HG03460 (cell line): Measurements from ENCODE around the gene PGC.

Experiments
- ATAC-seq: cut with Tn5 transposase; IDR thresholded peaks from one replicate; pipeline ENCODE4 v1.9.1; 2021; ENCODE audit not compliant: unreplicated experiment

The PGC gene

GRCh38 chr6:41732591-41733359 lies 14.4 kb downstream of the PGC start:
- peak; percentile 35 for ATAC-seq

GRCh38 chr6:41732149-41732548 lies 15.0 kb downstream of the PGC start:
- no peak for ATAC-seq

- ATAC-seq, result no peak
Measured at GRCh38 chr6:41731561-41732086, 15.6 kb downstream of the PGC start.

DNA sequence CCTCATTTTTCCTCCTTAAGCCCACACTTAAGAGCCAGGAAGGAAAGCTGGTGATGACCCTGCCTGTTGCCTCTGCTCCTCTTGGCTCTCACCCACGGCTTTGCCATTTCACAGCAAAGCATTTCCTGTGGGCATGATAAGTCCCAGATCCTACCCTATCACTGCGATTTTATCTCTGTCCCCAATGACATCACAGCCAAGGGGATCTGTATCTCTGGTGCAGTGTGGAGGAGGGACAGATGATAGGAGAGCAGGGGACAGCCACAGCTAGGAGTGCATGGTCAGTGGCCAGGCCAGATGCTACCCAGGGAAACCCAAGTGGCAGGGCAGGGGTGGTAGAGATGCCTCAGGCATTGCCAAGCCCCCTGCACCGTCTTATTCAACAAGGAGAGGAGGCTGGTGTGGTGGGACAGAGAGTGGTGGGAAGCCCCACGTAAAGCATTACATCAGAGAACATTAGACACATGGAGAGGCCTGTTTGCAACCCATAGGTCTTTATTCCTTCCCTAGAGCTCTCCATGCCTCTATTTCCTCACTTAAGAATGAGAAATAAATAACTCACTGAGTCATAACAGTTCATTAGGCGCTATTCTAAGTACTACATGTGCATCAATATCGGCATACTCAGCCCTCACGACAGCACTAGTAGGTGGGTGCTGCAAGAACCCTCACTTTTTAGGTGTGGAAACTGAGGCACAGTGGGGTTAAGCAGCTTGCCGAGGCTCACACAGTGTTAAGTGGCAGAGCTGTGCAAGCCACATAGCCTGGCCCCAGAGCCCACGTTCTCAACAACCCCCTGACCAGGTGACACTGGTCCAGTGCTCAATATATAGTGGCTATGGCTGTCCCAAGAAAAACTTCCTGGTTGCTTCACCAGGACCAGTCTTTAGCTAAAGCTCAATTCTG lies 16.4 kb downstream of the PGC start:
- no peak for ATAC-seq

DNA sequence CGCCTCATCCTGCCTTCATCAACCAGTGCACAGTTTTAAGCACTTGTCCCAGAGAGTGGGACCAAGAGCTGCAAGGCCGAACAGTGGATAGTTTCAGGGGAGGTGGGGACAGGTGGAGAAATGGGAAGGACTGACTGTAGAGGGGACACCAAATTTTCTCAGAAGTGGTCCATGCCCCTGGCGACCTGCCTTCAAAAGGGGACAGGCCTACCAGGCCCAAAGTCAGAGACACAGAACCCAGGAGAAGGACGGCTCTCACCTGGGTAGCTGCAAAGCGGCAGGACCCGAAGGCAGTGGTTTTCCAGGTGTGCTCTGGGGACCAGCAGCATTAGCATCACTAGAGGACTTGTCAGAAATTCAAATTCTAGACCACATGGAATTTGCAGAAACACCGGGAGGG lies 17.6 kb downstream of the PGC start:
- no peak for ATAC-seq

GRCh38 chr6:41728954-41729353 lies 18.2 kb downstream of the PGC start:
- ATAC-seq, result no peak

GRCh38 chr6:41728073-41728936 lies 18.9 kb downstream of the PGC start:
- no peak for ATAC-seq

GRCh38 chr6:41727705-41728072 lies 19.5 kb downstream of the PGC start:
- ATAC-seq, result no peak

DNA sequence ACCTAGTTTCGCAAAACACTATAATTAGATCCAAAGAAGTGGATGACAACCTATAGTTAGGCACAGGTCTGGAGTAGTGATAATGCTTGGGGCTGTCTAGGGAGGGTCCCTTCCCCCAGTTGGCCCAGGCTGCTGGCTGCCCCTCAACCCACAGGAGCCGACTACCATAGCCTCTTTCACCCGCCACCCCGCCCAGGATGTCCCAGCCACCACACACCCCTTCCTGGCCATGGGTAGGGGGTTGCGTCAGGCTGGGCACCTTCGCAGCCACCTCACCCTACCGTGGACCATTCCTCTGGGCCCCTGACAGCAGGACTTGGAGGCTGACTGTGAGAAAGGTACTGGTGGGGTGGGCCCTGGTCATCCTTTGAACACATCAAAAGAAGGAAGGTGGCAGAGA lies 20.3 kb downstream of the PGC start:
- no peak for ATAC-seq

DNA sequence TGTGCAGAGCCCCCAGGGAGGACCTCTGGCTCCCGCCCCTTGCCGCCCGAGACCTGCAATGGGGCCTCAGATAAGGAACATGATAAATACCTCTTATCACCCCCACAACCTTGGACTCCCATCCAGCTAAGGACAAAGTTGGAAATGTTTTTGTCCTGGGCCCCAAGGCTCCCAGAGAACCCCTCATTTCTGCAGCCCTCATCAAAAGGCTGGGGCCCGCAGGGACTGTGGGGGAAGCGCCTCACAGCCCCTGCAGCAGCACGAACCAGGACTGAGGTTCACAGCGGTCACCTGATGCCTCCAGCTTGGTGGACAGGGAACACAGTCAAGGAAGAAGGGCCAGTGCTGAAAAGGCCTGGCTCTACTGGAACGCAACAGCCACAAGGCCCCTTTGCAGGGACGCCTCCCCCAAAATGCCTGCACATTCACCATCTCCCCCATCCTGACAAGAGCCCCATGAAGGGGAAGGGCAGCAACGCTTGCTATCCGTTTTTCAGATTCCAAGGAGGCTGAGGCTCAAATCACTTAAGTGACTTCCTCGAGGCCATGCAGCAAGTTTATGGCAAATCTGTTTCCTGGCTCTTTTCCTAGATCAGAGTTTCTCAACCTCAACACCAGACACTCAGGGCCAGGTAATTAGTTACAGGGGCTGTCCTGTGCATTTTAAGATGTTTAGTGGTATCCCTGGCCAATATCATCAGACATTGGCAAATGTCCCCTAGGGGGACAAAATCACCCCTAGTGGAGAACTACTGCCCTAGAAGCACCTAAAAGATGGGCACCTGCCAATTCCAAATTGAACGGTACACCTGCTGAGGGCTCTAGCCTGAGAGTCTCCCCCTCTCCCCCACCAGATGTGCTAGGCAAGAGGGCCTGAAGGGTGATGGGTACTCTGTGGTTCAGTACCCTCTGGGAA lies 22.4 kb downstream of the PGC start:
- ATAC-seq, result no peak

DNA sequence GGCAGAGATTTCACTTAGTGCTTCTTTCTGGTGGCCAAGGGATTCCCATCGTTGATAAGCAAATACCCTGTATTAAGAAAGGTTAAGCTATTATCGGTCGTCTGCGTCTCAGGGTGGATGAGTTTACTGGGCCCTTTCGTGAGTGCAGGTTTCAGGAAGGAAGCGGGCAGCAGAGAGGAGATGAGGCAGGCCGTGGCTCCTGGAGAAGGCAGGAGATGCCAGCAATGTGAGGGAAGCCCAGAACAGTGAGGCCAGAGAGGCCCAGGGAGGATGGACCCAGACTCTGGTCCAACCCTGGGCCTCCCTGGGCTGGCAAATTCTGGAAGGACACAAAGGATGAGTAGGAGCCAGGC lies 23.0 kb downstream of the PGC start:
- ATAC-seq, result no peak

DNA sequence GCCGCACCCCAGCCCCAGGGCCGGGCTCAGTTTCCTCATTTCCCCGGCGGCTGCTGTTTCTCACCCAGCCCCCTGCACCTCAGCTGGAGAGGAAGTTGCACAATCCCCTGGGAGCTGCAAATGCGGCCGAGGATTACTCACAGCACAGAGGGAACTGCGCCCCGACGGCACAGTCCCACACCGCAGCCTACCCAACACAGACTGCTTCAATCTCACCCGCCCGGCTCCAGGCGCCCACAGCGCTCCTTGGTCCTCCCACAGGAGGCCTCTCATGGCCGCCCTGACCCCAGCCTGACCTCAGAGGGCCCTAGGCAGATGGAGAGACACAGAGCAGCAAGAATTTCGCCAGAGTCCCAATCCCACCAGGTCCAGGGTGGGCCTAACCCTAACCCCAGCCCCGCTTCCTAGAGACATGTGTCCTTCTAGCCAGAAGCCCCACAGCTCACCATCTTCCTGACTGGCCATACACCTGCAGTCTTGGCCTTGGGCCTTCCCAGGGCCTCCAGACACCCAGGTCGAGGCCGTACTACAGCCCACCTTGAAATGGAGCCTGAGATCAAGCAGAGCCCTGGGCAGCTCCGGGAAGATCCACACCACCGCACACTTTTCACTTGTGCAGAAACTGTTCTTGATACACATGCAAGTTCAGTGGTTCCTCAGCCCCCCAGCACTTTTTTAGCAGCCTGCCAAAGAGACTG lies 23.5 kb downstream of the PGC start:
- ATAC-seq, result peak; percentile 71

DNA sequence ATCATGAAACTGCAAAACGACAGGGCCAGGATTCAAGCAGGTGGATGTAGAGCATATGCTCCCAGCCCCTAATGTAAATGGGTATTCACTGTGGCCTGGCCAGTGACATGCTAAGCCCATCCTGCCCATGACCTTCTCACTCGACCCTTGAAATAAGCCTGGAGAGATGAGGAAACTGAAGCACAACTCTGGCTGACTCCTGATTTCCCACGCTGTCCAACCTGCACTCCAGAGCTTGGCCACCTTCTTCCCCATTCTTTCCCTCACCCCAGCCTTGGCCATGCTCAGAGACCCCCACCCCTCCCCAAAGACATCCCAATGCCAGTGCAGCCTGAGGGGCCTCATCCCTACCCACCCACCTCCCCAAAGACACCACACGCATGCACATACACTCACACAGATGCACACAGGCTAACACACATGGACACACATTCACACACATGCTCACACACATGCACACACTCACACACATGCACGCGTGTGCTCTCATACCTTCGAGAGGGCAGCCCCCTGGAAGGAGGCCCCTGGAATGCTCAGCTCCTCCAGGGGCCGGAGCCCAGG lies 24.1 kb downstream of the PGC start:
- ATAC-seq, result no peak

DNA sequence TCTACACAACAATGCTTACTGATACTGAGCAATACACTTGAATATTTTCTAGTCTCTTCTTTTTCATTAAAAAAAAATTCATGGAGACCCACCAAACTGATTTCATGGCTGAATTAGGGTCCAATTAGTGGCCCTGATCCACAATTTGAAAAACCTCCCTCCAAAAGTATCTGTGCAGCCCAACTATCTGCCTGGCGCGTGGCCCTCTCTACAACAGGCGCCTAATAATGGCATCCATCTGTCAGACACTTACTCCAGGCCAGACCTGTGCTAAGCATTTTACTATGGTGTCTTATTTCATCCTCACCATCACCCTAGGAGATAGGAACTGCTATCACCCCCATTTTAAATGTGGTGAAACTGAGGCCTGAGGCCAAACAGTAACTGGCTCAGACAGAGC lies 25.8 kb downstream of the PGC start:
- no peak for ATAC-seq

DNA sequence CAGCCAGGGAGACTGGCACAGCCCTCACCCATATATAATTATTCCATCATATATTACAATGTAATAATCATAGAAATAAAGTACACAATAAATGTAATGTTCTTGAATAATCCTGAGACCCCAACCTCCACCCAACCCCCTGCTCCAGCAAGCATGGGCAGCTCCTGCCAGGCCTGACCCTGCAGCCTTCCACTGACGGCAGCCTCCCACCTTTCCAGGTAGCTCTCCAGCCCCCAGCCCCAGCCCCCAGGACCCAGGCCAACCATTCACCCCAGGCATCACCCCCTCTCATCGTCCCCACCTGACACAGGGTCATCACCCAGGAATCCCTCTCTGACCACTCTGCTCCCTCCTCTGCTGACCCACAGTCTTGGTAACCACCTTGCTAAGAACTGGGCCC lies 26.4 kb downstream of the PGC start:
- no peak for ATAC-seq

GRCh38 chr6:41720262-41720620 lies 27.0 kb downstream of the PGC start:
- no peak for ATAC-seq

DNA sequence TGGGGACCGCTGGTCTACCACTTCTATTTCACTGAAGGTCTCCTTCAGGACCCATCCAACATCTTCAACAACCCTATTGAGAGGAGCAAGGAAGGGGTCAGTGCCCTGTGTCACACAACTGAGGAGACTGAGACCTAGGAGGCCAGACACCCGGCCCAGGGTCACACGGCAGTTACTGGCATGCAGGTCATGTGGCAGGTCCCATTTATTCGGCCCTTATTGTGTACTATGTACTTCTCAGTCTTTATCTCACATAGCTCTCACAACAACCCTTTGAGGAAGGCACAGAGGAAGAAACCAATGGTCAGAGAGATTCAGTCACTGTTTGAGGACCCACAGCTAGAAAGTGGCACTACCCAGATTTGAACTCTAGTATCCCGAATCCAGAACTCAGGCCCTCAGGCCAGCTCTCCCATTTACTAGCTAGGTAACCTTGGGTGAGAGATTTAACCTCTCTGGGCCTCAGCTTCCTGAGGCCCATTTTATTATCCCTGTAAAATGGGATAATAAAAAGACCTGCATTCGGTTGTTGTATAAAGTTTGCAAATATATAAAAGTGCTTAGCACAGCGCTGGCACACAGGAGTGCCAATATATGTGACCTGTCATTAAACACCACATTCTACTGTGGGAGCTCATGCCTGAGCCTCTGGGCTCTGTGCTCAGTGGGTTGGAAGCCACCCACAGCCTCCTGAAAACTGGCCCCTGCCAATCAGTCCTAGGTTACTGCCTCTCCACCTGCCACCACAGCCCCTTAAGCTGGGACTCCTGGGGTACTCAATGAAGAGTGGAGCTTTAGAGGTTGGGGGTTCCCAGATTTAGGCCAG lies 27.5 kb downstream of the PGC start:
- ATAC-seq, result no peak

DNA sequence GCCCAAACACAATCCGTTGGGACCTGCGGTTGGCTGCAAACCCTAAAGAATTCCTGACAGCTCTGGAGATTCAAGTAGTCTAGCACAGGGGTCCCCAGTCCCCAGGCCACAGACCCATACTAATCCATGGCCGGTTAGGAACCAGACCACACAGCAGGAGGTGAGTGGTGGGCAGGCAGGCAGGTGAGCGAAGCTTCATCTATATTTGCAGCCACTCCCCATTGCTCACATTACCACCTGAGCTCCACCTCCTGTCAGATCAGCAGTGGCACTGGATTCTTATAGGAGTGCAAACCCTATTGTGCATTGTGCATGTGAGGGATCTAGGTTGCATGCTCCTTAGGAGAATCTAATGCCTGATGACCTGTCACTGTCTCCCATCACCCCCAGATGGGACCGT lies 28.4 kb downstream of the PGC start:
- ATAC-seq, result no peak

- ATAC-seq, result no peak
Measured at GRCh38 chr6:41717392-41717736, 29.8 kb downstream of the PGC start.
